IPS-20b (cell line): ENCODE data around the gene DLD.

Experiments used
- H3K27ac ChIP-seq: one replicate; pipeline ENCODE4 v1.5.1; 2013; ENCODE audit warnings: low read length
- H3K27me3 ChIP-seq: 2 replicates; pipeline ENCODE4 v1.6.1; 2013; ENCODE audit warnings: mild to moderate bottlenecking, low read length, inconsistent platforms; ENCODE audit not compliant: insufficient read depth
- H3K36me3 ChIP-seq: 2 replicates; pipeline ENCODE4 v1.6.1; 2013; ENCODE audit warnings: low read depth, mild to moderate bottlenecking, inconsistent platforms, low read length, moderate library complexity; ENCODE audit not compliant: insufficient read depth
- H3K4me1 ChIP-seq: 2 replicates; pipeline ENCODE4 v1.6.1; 2013; ENCODE audit warnings: mild to moderate bottlenecking, control low read depth, inconsistent platforms, low read length, moderate library complexity; ENCODE audit not compliant: insufficient read depth
- H3K4me3 ChIP-seq: 2 replicates; pipeline ENCODE4 v1.5.1; 2013; ENCODE audit warnings: mild to moderate bottlenecking, low read length, inconsistent platforms
- H3K9ac ChIP-seq: 2 replicates; pipeline ENCODE4 v1.6.1; 2013; ENCODE audit warnings: low read depth, mild to moderate bottlenecking, inconsistent platforms, low read length, moderate library complexity
- H3K9me3 ChIP-seq: 2 replicates; pipeline ENCODE4 v1.6.1; 2013; ENCODE audit warnings: mild to moderate bottlenecking, low read depth, low read length, inconsistent platforms; ENCODE audit not compliant: insufficient read depth

DLD gene

GRCh38 chr7:107961405-107961804 is 70.4 kb downstream of the DLD start:
- Histone ChIP-seq H3K36me3 (peaks cover 80% of the 10 kb centered on the region), H3K27ac (no peak overlapping the region), H3K4me1 (peaks cover 10% of the 10 kb centered on the region; the same call in 1 of the 2 replicates), H3K9ac (no peak overlapping the region), H3K4me3 (no peak overlapping the region), H3K27me3 (no peaks in the 10 kb centered on the region), H3K9me3 (no peaks in the 10 kb centered on the region)

DNA sequence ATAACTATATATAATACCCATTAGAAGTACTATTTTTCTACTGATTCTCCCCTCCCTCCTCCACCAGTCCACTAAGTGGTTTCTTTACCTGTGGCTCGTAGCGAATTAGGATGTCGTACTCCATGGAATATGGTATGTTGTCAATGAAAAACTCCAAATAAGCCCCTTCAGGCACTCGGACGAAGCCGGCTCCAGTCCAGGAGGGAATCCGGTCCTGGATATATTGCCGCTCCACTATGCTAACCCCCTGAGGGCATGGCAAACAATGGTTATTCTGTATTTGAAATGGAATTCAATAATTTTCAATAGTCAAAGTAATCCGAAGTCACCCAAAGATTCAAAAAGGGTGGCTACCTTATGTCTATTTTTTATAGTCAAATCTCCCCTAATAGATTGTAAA is 71.8 kb downstream of the DLD start:
- Histone ChIP-seq H3K27me3 (no peaks in the 10 kb centered on the region), H3K9ac (no peak overlapping the region), H3K4me1 (peaks cover 17% of the 10 kb centered on the region), H3K9me3 (no peaks in the 10 kb centered on the region), H3K27ac (no peak overlapping the region), H3K4me3 (no peak overlapping the region), H3K36me3 (peaks cover 68% of the 10 kb centered on the region)

GRCh38 chr7:107964510-107964909 is 73.5 kb downstream of the DLD start:
- H3K9ac ChIP-seq = no peak overlapping the region
- H3K27ac ChIP-seq = no peak overlapping the region
- H3K27me3 ChIP-seq = no peaks in the 10 kb centered on the region
- no peaks in the 10 kb centered on the region for H3K9me3 ChIP-seq
- H3K4me3 ChIP-seq = no peak overlapping the region
- H3K36me3 ChIP-seq = peaks cover 54% of the 10 kb centered on the region
- H3K4me1 ChIP-seq = peaks cover 9% of the 10 kb centered on the region

GRCh38 chr7:107966711-107967110 is 75.7 kb downstream of the DLD start:
- no peak overlapping the region for H3K9ac ChIP-seq
- peaks cover 9% of the 10 kb centered on the region for H3K4me1 ChIP-seq
- peaks cover 42% of the 10 kb centered on the region for H3K36me3 ChIP-seq
- H3K9me3 ChIP-seq = no peaks in the 10 kb centered on the region
- H3K4me3 ChIP-seq = no peak overlapping the region
- H3K27ac ChIP-seq = no peak overlapping the region
- H3K27me3 ChIP-seq = no peaks in the 10 kb centered on the region

DNA sequence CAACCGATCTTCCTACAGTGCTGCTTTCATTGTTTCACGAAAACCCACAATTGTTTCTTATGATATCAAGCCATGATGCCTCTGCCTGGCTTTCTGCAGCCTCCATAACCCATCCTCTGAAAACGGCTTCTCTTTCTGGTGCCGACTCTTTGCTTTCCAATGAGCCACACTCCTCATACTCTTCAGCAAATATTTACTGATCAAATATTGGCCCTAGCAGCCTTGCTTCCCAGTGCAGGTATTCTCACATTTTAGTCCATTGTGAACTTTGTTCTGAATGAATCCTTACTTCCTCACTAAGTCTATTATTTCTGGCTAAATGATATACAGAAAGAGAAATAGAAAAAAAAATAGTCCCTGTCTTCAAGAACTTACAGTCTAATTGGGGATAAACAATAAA is 76.4 kb downstream of the DLD start:
- Histone ChIP-seq H3K4me1 (peaks cover 9% of the 10 kb centered on the region), H3K9me3 (no peaks in the 10 kb centered on the region), H3K27ac (no peak overlapping the region), H3K36me3 (peaks cover 44% of the 10 kb centered on the region), H3K9ac (no peak overlapping the region), H3K27me3 (no peaks in the 10 kb centered on the region), H3K4me3 (no peak overlapping the region)

DNA sequence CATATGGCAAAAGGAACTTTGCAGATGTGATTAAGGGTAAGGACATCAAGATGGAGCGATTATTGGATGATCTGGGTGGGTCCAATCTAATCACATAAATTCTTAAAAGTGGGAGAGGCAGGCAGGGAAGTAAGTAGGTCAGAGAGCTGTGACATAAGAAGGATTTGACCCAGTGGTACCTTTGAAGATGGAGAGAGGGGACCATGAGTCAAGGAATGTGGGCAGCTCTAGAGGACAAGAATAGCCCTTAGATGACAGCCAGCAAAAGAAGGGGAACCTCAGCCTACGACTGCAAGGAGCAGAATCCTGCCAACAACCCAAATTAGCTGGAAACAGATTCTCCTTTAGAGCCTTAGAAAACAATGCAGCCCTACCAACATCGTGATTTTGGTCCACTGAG is 77.5 kb downstream of the DLD start:
- no peaks in the 10 kb centered on the region for H3K27me3 ChIP-seq
- no peaks in the 10 kb centered on the region for H3K9me3 ChIP-seq
- peaks cover 9% of the 10 kb centered on the region for H3K4me1 ChIP-seq
- no peak overlapping the region for H3K4me3 ChIP-seq
- peaks cover 45% of the 10 kb centered on the region for H3K36me3 ChIP-seq
- H3K9ac ChIP-seq = no peak overlapping the region
- no peak overlapping the region for H3K27ac ChIP-seq

DNA sequence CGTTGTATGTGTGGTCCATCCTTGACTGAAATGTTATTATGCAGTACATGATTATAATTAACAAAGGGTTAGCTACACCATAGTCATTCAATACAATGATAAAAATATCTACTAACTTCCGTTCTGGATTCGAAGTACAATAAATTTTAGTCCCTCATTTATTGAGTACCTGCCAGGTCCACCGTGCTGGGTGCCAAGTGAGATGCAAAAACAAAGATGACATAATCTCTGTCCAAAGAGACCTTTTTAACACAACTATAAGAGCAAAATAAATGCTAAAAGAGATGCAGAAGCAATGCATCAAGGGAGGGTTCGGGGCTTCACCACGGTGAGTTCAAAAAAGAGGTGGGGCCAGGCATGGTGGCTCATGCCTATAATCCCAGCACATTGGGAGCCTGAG is 78.9 kb downstream of the DLD start:
- Histone ChIP-seq H3K27ac (no peak overlapping the region), H3K4me1 (peaks cover 9% of the 10 kb centered on the region), H3K36me3 (peaks cover 40% of the 10 kb centered on the region)

More for the DNA sequence above, 78.9 kb downstream of the DLD start:
- Histone ChIP-seq H3K9me3 (no peaks in the 10 kb centered on the region), H3K9ac (no peak overlapping the region), H3K4me3 (no peak overlapping the region), H3K27me3 (no peaks in the 10 kb centered on the region)
